NCI-H2227 (cell line): Measurements from ENCODE around the gene KBTBD8.

ENCODE experiments used
- DNase-seq: peaks from one replicate; lab custom pipeline; 2025; ENCODE audit not compliant: unreplicated experiment; lab: John Stamatoyannopoulos, UW

KBTBD8 gene

GRCh38 chr3:66998113-66998903 lies at the start of gene KBTBD8:
KBTBD8 (plus strand) TSS chr3:66998307; CDS start chr3:66998356, 49 bp downstream.
- DNase-seq, result peak; percentile 97

GRCh38 chr3:66948838-66949237 lies 49.3 kb upstream of the KBTBD8 start:
- DNase-seq, result no peak

- DNase-seq, result no peak
Observed at GRCh38 chr3:66949898-66950297, 48.2 kb upstream of the KBTBD8 start.

- DNase-seq, result peak; percentile 39
Observed at GRCh38 chr3:66952357-66952756, 45.8 kb upstream of the KBTBD8 start.

- DNase-seq, result no peak
Observed at GRCh38 chr3:66953934-66954445, 44.1 kb upstream of the KBTBD8 start.

- no peak for DNase-seq
Observed at GRCh38 chr3:66956742-66957141, 41.4 kb upstream of the KBTBD8 start.

- DNase-seq, result no peak
Observed at GRCh38 chr3:66957367-66957766, 40.7 kb upstream of the KBTBD8 start.

GRCh38 chr3:66958067-66958466 lies 40.0 kb upstream of the KBTBD8 start:
- DNase-seq, result no peak

GRCh38 chr3:66962664-66963063 lies 35.4 kb upstream of the KBTBD8 start:
- DNase-seq, result no peak

GRCh38 chr3:66971245-66971644 lies 26.9 kb upstream of the KBTBD8 start:
- no peak for DNase-seq

GRCh38 chr3:66971891-66972551 lies 26.1 kb upstream of the KBTBD8 start:
- peak; percentile 78 for DNase-seq

- no peak for DNase-seq
Observed at GRCh38 chr3:66980791-66981190, 17.3 kb upstream of the KBTBD8 start.

- DNase-seq, result no peak
Observed at GRCh38 chr3:66983101-66983500, 15.0 kb upstream of the KBTBD8 start.

GRCh38 chr3:66985336-66985920 lies 12.7 kb upstream of the KBTBD8 start:
- no peak for DNase-seq

- DNase-seq, result no peak
Observed at GRCh38 chr3:66986406-66986805, 11.7 kb upstream of the KBTBD8 start.

- DNase-seq, result no peak
Observed at GRCh38 chr3:66989241-66989640, 8.9 kb upstream of the KBTBD8 start.

GRCh38 chr3:66989860-66990696 lies 8.0 kb upstream of the KBTBD8 start:
- no peak for DNase-seq

- DNase-seq, result no peak
Observed at GRCh38 chr3:66991459-66991858, 6.6 kb upstream of the KBTBD8 start.

GRCh38 chr3:66993082-66993481 lies 5.0 kb upstream of the KBTBD8 start:
- DNase-seq, result no peak

GRCh38 chr3:66994588-66994987 lies 3.5 kb upstream of the KBTBD8 start:
- no peak for DNase-seq

GRCh38 chr3:66996696-66997095 lies 1.4 kb upstream of the KBTBD8 start:
- DNase-seq, result no peak
